ENCODE data around the gene ZBP1.

The ZBP1 gene

DNA sequence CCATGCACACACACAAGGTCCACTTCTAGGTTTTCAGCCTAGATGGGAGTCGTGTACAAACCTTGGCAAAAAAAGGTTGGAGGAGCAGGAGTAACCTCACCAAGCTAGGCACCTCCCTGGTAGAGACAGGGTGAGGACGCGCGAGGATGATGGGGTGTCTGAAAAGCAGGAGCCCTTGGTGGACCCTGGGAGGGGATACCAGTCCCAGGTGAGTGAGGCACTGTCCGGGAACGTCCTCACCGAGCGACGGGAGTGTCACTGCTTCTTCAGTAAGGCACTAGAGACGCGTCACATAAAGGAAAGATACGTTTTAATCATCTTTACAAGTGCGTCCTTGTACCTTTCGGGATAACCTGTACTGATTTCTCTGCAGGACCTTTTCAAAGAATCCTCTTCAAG lies 29.4 kb upstream of the ZBP1 start:
- no peak overlapping the region for H3K4me3 ChIP-seq (ENCODE audit: control insufficient read depth, low read depth, low read length)
- DNase-seq (ENCODE audit: low read depth) = no peak
- TF ChIP-seq, protein P1, sequence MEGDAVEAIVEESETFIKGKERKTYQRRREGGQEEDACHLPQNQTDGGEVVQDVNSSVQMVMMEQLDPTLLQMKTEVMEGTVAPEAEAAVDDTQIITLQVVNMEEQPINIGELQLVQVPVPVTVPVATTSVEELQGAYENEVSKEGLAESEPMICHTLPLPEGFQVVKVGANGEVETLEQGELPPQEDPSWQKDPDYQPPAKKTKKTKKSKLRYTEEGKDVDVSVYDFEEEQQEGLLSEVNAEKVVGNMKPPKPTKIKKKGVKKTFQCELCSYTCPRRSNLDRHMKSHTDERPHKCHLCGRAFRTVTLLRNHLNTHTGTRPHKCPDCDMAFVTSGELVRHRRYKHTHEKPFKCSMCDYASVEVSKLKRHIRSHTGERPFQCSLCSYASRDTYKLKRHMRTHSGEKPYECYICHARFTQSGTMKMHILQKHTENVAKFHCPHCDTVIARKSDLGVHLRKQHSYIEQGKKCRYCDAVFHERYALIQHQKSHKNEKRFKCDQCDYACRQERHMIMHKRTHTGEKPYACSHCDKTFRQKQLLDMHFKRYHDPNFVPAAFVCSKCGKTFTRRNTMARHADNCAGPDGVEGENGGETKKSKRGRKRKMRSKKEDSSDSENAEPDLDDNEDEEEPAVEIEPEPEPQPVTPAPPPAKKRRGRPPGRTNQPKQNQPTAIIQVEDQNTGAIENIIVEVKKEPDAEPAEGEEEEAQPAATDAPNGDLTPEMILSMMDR (conservative IDR thresholded peaks at IDR 0.05; ENCODE audit: control insufficient read depth, insufficient read depth, low read depth, low read length) = no peak

DNA sequence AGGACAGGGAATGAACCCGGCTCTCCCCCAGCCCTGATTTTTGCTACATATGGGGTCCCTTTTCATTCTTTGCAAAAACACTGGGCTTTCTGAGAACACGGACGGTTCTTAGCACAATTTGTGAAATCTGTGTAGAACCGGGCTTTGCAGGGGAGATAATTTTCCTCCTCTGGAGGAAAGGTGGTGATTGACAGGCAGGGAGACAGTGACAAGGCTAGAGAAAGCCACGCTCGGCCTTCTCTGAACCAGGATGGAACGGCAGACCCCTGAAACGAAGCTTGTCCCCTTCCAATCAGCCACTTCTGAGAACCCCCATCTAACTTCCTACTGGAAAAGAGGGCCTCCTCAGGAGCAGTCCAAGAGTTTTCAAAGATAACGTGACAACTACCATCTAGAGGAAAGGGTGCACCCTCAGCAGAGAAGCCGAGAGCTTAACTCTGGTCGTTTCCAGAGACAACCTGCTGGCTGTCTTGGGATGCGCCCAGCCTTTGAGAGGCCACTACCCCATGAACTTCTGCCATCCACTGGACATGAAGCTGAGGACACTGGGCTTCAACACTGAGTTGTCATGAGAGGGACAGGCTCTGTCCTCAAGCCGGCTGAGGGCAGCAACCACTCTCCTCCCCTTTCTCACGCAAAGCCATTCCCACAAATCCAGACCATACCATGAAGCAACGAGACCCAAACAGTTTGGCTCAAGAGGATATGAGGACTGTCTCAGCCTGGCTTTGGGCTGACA lies 28.8 kb upstream of the ZBP1 start:
- TF ChIP-seq, protein P1 (conservative IDR thresholded peaks at IDR 0.05; ENCODE audit: control insufficient read depth, insufficient read depth, low read depth, low read length) = no peak
- H3K4me3 ChIP-seq (ENCODE audit: control insufficient read depth, low read depth, low read length) = no peak overlapping the region
- DNase-seq (ENCODE audit: low read depth) = no peak

DNA sequence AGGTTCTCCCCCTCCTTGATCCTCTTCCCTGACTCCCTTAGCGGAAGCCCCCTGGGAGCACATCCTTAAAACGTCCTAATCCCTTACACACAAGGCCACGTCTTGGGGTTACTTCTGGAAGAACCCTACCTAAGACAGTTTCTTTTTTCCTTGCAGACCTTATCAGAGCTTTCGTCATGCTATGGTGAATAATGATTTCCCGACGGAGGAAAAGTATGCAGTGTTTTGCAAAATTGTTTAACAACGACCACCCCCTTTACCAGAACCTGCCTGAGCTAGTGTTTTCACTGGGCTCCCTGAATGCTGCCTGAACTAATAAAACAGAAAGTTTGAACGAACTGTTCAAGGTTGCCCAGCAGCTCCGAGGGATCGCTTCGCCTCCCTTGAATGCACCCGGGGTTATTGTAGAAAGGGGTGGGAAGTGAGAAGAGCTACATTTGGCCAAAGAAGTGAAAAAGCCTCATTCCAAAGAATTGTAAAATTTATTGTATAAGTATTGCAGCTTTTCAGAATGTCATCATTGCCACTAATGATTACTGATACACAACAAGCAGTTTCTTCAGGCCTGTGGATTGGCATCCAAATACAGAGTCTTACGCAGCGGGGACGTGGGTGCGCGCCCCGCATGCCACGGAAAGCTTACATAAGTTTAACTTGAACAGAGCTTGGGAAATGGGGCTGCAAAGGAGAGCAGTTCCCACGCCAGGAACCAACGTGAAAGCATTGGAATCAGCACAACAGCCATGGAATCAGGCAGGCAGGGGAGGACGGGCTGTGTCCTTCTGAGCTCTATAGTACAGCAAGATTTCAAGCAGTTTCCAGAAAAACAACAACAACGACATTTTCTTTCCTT lies 27.9 kb upstream of the ZBP1 start:
- TF ChIP-seq, protein P1 (conservative IDR thresholded peaks at IDR 0.05; ENCODE audit: control insufficient read depth, insufficient read depth, low read depth, low read length) = no peak
- no peak overlapping the region for H3K4me3 ChIP-seq (ENCODE audit: control insufficient read depth, low read depth, low read length)

DNA sequence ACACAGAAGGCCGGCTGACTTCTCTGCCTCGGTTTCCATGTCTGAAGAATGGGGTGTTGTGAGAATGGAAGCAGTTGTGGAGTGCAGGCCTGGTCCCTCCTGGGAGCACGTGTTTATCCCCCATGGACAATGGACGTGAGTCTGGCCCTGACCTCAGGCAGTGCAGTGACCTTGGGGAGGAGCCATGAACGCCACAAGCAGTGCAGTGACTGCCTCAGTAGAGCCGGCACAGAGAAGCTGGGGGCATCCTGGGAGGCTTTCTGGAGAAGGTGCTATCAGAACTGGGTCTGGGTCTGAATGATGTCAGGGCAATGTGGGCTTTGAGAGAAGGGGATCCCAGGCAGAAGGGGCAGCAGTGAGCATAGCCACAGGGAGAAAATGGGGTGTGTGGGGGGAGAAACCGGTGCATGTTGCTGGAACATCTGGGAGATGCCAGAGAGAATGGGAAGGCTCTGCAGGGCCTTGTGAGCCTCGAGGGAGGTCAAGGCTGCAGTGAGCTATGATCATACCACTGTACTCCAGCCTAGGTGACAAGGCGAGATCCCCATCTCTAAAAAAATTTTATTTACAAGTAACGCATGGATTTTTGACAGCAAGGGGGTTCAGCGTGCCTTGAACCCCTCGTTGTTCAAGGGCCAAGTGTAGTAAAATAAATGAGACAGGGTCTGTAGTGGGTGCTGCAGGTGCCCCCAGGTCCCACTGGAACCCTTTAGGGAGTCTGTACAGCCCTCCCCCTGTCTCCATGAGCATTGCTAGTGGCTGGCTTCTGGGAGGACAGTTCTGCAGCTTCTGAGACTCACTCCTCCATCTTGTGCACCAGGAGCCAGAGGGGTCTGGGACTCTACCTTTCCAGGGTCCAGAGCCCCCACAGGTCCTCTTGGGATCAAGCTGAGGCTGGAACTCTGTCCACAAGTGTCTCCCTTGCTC lies 27.0 kb upstream of the ZBP1 start:
- no peak overlapping the region for H3K4me3 ChIP-seq (ENCODE audit: control insufficient read depth, low read depth, low read length)
- TF ChIP-seq, protein P1 (conservative IDR thresholded peaks at IDR 0.05; ENCODE audit: control insufficient read depth, insufficient read depth, low read depth, low read length) = no peak
- DNase-seq (ENCODE audit: low read depth) = no peak

More for the DNA sequence above, 27.9 kb upstream of the ZBP1 start:
- no peak for DNase-seq (ENCODE audit: low read depth)

DNA sequence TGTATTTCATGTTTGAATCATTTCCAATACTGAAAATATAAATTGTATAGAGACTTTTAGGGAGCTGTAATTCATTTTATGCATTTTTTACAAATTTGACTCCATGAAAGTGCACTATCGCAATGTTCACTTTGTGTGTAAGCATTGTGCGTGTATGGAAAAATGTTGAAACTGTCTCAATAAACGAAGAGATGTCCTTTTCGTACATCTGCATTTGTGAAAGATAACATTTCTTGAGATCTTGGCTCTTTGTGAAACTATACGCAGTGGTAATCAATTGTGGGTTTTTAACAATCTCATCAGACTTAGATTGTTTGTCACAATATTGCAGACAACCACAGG lies 18.6 kb upstream of the ZBP1 start:
- no peak overlapping the region for H3K4me3 ChIP-seq (ENCODE audit: control insufficient read depth, low read depth, low read length)
- no peak for DNase-seq (ENCODE audit: low read depth)

More for the DNA sequence above, 18.6 kb upstream of the ZBP1 start:
- TF ChIP-seq, protein P1 (conservative IDR thresholded peaks at IDR 0.05; ENCODE audit: control insufficient read depth, insufficient read depth, low read depth, low read length) = no peak

All from fibroblast of mammary gland (primary cell).